GM13977 (cell line): ENCODE data around the gene MEF2D.

ENCODE experiments used
- DNase-seq: peaks from one replicate; pipeline ENCODE4 v3.0.0; 2012; ENCODE audit warnings: low spot score
- in situ Hi-C: fragments of 300-500 bp; cut with MboI; formaldehyde crosslinking; loops from one replicate; pipeline ENCODE4 v1.12.0; 2022; ENCODE audit warnings: low sequenced_read_pairs, low pct_unique_long_range_greater_than_20kb, mixed read lengths, inconsistent platforms; ENCODE audit not compliant: unreplicated experiment
- TF ChIP-seq, protein P1 (sequence below): IDR thresholded peaks from 2 replicates; pipeline ENCODE4 v1.5.1; 2012; ENCODE audit warnings: mild to moderate bottlenecking, control low read depth; ENCODE audit not compliant: insufficient read depth; ENCODE audit errors: extremely low read depth, missing control alignments

Gene MEF2D

DNA sequence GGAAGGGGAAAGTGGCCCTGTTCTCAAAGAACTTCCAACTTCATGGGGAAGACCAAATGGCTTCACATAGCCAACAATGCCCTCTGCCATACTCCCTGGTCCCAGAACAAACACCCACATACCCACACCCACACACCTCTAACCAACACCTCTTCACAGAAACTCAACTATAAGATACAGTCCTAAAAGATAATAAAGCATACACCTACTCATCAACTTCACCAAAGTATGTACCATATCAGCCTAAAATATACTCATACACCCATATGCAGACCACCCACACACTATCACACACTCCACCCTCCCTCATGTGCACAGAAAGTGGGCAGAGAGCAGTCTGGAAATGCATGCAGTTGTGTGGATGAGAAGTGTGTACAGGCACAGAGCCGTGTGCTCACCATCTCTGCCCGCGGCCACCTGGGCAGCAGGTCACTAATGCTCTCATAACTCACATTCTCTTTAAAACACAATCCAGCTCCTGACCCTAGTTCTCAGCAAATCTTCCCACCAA lies 44.1 kb upstream of the MEF2D start:
- DNase-seq: no peak

DNA sequence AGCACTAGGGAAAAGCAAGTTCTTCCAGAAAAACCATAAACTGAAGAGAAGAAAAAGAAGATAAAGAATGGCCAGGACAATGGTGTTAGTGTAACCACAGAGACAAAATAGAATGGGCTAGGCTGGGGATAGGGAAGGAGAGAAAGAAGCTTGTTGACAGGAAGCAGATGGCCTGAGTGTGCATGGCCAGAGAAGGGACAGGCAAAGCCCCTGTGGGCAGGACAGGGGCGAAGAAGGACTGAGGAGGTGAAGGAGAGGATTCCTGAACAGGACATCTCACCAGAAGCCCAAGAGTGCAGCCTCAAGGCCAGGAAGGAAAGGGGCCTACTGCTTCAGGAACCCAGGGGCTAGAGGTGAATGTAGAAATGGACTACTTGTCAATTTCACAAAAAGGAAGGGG lies 42.5 kb upstream of the MEF2D start:
- in situ Hi-C loops: no loop called here
- TF ChIP-seq, protein P1, sequence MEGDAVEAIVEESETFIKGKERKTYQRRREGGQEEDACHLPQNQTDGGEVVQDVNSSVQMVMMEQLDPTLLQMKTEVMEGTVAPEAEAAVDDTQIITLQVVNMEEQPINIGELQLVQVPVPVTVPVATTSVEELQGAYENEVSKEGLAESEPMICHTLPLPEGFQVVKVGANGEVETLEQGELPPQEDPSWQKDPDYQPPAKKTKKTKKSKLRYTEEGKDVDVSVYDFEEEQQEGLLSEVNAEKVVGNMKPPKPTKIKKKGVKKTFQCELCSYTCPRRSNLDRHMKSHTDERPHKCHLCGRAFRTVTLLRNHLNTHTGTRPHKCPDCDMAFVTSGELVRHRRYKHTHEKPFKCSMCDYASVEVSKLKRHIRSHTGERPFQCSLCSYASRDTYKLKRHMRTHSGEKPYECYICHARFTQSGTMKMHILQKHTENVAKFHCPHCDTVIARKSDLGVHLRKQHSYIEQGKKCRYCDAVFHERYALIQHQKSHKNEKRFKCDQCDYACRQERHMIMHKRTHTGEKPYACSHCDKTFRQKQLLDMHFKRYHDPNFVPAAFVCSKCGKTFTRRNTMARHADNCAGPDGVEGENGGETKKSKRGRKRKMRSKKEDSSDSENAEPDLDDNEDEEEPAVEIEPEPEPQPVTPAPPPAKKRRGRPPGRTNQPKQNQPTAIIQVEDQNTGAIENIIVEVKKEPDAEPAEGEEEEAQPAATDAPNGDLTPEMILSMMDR: no peak
- DNase-seq: no peak

More for the DNA sequence above, 44.1 kb upstream of the MEF2D start:
- TF ChIP-seq, protein P1: no peak
- in situ Hi-C loops: no loop called here

DNA sequence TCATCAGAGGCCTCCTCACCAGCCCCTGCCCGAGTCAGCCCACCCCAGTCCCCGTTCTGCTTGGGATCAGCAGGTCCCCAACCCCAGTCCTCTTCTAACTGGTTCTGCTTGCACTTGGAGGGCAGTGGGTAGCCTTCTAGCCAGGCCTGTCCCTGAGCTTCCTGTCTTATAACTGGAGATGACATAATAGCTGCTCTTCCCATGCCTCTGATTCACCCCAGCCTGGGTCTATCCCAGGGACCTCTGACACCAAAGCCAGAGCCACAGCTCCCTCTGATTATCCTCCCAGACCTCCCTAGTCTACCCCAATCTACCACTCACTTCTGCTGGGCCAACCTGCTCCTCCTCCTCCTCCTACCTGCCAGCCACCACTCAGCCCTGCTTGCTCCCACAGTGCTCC lies 40.4 kb upstream of the MEF2D start:
- TF ChIP-seq, protein P1: no peak
- in situ Hi-C loops: no loop called here
- DNase-seq: no peak

DNA sequence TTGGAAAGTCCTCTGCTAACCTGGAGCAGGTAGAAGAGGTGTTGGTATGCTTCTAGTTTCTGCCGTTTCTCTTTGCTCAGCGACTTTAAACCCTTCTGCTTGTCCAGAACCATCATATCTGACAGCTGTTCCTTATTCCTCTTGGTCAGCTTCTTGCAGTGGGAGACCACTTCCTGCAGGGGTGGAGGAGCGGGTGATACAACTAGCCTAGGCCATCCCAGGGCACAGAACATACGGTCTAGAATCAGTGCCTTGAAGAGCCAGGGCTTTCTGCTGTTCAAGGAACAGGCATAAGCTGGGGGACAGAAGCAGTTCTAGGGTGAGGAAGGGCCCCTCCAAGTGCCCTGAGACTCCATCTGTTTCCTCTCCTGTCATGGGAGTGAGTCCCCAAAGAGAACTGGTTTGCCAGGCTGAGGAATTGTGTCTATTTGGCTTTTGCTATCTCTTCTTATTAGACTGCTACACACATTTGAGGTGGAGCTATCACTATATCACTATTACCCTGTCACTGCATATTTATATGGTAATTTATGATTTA lies 39.3 kb upstream of the MEF2D start:
- in situ Hi-C loops: no loop called here
- TF ChIP-seq, protein P1: no peak
- DNase-seq: no peak

DNA sequence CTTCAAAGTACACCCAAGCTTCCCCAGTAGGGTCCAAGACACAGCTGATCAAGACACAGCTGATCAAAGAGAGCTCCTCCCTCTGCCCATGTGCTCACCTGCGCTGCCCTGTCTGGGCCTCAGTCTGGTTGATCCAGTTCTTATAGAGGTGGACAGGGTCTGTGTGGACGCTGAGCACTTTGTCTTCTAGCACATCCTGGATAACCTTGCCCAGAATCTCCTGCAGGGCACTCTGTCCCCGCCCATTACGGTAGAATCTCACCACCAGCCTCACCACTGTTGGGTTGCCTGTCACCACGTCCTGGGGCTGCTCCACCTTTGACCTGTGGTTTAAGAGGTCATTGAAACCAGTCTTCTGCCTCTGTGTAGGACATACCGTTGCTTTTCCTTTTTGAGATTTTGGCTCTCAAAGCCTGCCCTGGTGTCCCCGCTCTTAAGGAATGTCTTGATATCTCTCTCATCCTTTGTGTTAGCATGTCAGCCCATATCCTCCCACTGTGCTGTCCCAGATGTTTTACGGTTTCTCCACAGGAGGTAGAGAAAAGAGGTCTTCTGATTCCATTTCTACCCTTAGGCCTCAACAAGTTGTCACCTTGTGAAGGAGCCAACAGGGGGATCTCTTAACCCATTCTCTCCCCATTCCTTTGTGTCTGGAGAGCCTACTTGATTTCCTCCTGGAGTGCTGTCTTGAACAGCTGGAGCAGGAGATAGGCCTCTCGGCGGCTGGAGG lies 38.3 kb upstream of the MEF2D start:
- in situ Hi-C loops: no loop called here
- no peak for DNase-seq
- TF ChIP-seq, protein P1: no peak

DNA sequence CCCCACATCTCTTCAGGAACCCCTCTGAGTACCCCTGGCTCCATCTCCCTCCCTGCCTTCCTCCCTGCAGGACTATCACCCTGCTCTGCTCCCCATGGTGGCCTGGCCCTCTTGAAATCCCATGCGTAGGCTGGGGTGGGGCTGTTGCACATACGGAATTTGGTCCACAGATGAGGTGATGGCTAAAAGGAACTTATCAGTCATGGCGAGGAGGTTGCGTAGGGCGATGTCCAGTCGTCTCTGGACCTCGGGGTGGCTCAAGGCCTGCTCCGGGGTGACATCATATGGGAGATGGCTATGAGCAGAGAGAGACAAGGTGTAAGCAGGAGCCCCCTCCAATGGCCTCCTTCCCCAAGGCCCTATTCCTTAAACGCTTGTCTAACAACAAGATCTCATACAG lies 36.5 kb upstream of the MEF2D start:
- TF ChIP-seq, protein P1: no peak
- DNase-seq: no peak
- in situ Hi-C loops: no loop called here
